Forelimb muscle (tissue), 1 donor: ENCODE results near the gene ADAT2. TPM values are rescaled to one million over a fixed set of nuclear protein-coding genes. Genes with fewer than 3 reads are reported as not detected.

Experiments
- DNase-seq: peaks from one replicate; pipeline ENCODE4 v3.0.0-alpha.2; 2013; ENCODE audit warnings: low read depth
- polyA plus RNA-seq: library from polyadenylated mRNA; unstranded; fragments of 120-200 nt; gene quantifications from one replicate; pipeline ENCODE4 v1.2.1, GENCODE V29; 2013; ENCODE audit not compliant: insufficient read length

ADAT2 gene
- polyA plus RNA-seq, 1 donor: 10.5 TPM

GRCh38 chr6:143397227-143398222, 53.0 kb downstream of the ADAT2 start:
- DNase-seq: no peak

- DNase-seq: no peak
Observed at GRCh38 chr6:143396497-143397226, 53.8 kb downstream of the ADAT2 start.

GRCh38 chr6:143395699-143396098, 54.8 kb downstream of the ADAT2 start:
- no peak for DNase-seq

DNA sequence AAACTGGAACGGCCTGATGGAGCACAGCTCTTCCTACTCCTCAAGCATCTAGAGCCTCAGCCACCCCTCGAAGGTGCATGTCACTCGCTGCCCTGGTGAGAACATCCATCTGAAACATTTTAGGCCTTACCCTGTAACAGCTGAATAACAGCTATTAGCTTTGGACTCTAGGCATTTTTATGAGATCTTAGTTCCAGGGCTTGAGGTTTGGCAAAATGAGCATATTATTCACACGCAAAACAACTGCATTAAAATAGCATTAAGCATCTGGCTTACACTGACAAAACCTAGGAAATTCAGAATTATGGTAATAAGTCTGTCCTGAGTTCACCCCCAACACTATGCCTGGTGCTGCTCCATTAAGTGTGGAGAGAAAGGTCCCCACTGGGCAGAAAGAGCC, 56.1 kb downstream of the ADAT2 start:
- no peak for DNase-seq

- DNase-seq: no peak
Observed at GRCh38 chr6:143390278-143390677, 60.2 kb downstream of the ADAT2 start.

- no peak for DNase-seq
Observed at GRCh38 chr6:143385636-143386035, 64.9 kb downstream of the ADAT2 start.

GRCh38 chr6:143376861-143377260, 73.6 kb downstream of the ADAT2 start:
- DNase-seq: no peak

DNA sequence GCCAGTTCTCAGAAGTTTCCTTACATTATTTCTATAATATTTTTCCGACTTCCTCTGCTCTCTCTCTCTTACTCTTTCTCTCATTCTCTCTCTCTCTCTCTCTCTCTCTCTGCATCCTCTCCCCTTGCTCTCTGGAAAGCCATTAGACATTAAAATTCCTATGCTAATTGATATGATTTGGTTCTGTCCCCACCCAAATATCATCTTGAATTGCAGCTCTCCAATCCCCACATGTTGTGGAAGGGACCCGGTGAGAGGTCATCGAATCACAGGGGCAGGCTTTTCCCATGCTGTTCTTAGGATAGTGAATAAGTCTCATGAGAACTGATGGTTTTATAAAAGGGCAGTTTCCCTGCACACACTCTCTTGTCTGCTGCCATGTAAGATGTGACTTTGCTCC, 74.1 kb downstream of the ADAT2 start:
- DNase-seq: no peak

DNA sequence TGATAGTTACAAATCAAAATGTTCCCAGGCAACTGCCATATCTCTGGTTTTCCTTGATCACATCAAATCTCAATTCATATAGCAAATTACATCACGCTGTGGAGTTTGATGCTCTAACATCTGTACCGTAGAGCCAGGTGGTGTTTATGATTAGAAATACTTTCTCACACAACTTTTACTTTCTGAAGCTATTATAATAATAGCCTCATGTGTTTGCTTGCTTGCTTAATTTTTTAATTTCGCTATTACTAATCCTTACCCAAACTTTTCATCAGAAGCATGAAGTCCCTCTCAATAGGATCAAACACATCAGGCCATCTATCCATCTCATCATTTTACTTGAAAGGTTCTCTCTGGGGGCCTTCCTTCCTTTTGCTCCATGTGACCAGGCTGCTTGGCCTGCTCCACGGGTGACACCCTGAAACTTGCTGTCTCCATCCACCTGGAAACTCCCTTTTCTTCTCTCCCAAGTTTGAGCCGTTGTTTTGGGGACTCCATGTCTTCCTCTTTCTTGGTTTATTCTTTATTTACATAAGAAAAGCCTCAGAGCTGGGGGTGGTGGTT, 75.4 kb downstream of the ADAT2 start:
- DNase-seq: no peak

DNA sequence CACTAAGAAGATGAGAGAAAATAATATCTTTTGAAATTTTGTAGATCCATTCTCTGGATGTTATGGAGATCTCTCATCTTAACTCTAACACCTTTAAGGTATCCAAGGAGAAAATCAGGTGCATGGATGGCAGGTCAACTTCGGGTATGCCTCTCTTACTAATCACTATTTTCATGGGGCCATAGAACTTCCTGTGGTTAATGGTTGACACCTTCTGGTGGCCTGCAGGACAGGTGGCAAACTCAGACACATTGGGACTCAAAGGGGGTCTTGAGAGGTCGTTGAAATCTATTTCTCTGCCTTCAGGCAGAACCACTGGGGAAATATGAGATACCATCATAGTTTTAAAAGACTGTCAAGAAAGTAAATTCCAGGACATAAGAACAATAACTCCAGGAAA, 76.5 kb downstream of the ADAT2 start:
- no peak for DNase-seq

Other genes starting within 250 kb of the ADAT2 start
- gene PEX3, start 110 bp upstream of the ADAT2 start, polyA plus RNA-seq: 13.0 TPM
- 23.7 TPM for gene FUCA2, start 61.0 kb upstream of the ADAT2 start, polyA plus RNA-seq
- 29.7 TPM for gene PHACTR2, start 227.3 kb upstream of the ADAT2 start, polyA plus RNA-seq